IPS-NIHi7 (cell line): Measurements from ENCODE around the gene RUNX3.
A peak's percentile ranks its signal among the peaks of the same experiment; 100 is the strongest.
"Not testable (repeated sequence)": the region's sequence is repeated elsewhere in the genome, so short reads cannot be mapped to it uniquely, and the experiment has no call there.

ENCODE experiments used
- DNase-seq: peaks from one replicate; pipeline ENCODE4 v3.0.0; 2012; ENCODE audit warnings: mixed read lengths; ENCODE audit errors: extremely low spot score

RUNX3 gene

DNA sequence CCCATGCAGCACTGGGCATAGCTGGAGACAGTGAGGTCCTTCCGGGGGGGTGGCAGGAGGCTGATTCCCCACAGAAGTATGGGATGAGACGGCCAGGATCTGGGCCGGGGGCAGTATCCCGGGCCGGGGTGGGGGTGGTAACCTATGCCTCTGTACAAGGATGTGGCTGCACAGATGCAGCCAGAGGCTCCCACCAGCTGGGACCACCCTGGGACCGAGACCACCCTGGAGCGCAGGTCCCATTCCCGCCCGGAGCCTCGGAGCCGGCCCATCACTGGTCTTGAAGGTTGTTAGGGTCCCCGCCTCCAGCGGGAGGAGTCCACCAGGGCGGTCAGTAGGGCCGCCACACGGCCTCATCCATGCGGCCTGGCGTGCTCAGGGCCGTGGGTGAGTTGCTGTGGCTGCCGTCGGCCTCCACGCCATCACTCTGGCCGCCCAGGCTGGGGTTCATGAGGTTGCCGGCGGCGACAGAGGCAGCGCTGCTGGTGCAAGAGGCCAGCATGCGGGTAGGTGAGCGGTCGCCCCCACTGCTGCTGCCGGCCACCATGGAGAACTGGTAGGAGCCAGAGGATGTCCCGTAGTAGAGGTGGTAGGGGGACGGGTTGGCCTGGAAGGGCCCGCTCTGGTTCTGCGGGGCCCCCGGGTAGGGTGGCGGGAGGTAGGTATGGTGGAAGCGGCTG is 28.1 kb downstream of the RUNX3 start:
- no peak for DNase-seq

DNA sequence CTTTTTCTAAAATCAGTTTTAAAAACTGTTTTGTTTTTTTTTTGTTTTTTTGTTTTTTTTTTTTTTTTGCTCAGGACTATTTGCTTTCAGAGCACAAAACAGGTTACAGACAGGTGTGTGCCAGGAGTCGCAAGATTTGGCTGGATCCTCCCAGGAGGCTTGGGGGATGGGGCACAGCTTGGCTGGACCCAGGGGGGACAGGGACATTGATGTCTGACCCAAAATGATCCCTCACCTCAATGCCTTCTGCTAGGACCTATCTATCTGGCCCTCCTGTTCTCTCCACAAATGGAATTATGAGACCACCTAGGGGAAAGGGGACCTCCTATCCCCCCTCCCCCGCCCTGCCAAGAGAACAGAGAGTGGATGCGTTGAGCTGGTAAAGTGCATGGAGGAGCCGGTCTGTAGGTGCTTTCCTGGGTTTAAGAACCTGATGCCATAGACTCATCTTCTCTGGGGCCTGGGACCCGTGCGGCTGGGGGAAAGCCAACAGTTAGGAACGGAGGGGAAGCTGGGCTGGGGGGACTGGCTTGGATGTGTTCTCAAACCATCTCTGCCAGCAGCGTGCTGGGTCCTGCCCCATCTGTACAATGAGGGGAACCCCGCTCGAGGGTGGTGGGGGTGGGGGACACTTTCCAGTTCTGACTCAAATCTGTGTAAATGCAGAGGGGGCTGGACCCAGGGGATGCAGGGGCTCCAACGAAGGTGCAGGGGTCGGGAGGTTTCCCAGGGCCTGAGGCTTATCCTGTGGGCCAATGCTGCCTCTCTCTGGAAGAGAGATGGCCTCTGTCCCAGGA is 28.9 kb downstream of the RUNX3 start:
- no peak for DNase-seq

- DNase-seq, result no peak
Observed at GRCh38 chr1:24900486-24900849, 29.6 kb downstream of the RUNX3 start.

DNA sequence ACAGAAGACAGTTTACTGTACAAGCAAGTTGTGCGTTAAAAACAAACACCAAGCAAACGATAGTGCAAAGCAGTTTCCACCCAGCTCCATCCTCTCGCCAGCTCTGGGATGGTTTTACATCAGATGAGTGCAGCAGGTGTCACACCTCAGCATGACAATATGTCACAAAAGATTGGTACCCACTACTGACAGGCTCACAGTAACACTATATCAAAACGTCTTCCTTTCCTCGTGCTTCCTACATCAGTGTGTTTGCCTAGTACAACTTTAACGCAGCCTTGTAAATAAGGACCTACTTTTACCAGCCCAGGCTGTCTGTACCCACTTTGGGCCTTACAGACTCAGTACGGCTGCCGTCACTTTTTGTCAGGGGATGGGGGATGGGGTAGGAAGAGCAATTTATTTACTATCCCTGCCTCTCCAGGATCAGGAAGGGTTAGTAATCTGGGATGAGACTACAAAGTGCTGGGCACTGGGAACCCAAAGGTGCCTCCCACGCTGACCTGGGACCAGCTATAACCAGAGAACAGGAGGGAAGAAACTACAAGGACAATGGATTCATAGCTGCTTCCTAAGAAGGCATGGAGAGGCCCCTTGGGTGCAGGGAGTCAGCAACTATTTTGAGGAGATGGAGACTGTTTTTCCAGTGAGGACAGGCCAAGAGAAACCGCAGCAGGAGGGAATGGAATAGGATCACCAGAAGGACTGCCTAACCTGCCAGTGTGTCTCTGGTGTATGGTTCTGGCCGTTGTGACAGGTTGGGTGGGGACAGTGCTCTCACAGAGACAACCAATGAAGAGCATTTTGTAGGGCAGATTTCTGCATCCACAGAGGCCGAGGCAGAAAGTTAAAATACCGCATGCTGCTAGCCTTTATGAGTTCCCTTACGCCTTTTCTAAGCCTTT is 30.2 kb downstream of the RUNX3 start:
- DNase-seq, result no peak

- DNase-seq, result no peak
Observed at GRCh38 chr1:24898909-24899439, 31.1 kb downstream of the RUNX3 start.

DNA sequence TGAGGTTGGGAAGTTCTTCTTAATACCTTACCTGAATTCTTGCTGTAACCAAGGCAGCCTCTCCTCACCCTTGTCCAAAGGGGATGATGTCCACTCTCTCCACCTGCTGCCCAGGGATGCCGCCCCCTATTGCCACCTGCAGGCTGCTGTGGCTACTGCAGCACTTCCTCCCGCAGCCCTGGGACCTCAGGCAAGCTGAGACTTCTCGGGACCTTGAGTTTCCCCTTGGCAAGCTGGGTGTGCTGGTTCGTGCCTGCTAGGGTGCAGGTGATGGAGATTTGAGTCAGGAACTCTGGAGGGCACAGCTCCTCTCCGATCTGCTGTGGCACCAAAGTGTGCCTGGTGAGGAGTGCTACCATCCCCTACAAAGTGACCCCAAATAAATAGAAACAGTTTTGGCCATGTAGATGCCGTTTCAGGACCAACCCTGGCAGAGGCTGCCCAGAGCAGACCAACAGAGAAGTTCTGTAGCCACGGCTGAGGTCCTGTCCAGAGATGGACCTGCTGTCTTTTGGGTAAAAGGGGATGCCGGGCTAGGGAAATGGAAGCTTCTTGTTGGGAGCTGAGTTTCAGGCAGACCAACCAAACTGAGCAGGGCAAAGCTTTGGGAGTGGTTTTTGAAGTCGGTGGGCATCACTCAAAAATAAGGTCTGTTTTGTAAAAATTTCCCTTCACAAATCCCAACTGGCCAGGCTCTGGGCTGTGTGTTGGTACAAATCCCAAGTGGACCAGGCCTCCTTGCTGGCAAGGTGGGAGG is 31.7 kb downstream of the RUNX3 start:
- peak; percentile 91 for DNase-seq

DNA sequence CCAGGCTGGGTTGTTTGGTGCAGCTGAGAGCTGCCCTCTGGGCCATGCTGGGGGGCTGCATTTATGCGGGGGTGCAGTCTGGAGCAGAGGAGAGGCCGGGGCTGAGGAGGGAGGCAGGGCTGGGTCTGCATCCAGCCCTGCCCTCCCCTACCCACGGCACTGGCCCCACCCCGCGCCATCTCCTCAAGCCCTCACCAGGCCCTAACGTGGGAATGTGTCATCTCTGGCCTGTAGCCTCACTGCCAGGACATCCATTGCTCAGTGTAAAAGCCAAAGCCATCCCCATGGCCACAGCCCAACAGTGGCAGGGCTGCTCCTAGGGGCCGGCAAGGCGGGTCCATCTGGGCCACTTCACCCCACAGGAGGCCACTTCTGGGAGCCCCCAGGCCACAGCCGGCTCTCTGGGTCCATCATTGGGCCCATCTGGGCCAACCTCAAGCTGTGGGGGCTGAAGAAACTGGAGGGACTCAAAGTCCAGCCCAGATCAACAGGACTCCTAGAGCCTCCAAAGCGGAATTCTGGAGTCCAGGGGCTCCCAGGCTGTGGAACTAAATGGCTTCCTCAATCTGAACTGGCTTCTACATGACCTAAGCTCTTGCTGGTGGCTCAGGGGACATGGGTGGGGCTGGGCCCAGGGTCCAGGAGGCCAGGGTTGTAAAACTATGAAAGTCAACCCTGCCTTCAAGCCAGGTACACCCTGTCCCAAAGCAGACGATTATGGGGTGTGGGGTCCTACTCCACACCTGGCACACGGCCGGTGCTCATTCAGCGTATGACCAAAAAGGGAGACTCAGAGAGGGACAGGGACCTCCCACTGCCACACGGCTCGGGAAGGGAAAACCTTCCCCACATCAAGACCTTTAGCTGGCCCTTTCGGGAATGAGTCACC is 32.6 kb downstream of the RUNX3 start:
- no peak for DNase-seq

DNA sequence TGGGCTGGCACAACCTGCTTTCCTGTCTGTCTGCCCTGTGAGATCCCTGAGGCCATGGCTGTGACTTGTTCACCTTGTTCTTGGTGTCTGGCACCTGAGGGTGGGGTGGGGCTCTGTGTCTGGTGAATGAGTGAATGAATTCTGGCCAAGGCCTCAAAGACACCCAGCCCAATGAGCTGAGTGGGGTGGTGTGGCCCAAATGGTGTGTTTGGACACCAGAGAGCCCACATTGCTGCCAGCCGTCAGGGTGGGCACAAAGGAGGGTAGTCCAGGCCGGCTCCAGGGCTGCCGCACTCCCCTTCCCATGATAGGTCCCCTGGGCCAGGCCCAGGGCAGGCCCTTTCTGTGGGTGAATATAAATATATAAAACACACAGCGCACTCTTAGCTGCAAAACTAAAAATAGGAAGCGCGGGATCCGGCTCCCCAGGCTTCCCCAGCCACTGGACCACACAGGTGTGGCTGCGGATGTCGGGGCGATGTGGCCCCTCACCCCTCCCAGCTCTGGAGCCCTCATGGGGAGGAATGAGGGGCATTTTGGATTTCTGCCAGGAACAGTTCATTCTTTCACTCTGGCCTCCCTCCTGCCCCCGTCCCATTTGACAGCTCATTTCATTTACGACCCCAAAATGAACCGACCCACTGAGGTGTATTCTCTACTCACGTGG is 33.3 kb downstream of the RUNX3 start:
- DNase-seq, result no peak

DNA sequence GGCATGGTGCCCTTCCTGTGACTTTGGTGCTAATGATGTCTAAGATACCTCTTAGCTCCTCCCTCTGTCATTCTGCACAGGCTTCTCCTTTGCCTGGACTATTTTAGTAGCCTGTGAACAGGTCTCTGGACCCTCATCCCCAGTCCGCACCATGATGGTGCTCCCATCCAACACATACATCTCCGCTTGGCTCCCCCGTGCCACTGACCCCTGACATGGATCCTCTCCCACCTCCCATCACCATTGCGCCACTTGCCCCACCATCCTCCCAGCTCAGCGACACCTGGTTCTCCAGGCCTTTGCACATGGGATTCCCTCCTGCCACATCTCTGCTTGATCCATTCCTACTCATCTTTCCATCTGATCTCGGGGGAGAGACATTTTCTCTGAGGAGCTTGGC is 33.9 kb downstream of the RUNX3 start:
- DNase-seq, result no peak

GRCh38 chr1:24895511-24895910 is 34.6 kb downstream of the RUNX3 start:
- no peak for DNase-seq

DNA sequence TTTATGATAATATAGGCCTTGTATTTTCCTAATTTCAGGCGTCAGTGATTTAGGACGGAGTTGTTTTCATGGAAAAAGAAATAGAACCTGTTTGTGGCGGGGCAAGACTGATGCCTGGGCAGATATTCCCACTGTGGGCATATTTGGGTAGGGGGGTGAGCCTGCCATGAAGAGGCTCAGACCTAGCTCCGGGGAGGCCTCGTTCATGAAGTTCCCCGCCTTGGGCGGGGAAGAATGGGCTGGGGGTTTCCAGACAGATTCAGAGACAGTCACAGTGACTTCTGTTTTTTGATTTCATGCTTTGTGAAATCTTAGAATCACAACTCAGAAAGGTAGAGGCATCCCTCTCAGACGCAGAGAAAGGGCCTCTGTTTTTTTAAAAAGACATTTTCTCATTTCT is 36.1 kb downstream of the RUNX3 start:
- no peak for DNase-seq

DNA sequence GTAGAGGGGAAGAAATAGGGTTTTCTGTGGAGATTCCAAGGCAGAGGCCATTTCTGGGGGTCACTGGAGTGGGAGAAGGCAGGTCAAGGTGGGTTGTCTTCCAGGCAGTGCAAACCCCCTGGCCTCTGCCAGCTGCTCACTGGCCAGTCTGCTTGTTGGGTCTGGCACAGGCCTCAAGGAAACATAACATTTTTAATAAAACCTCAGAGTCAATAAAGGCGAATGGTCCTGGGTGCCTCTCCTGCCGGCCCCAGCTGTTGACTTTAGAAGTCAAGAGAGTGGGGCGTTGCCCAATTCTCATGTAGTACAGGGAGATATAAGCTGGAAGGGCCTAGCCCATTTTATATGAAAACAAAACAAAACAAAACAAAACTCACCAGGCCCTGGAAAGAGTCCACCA is 36.6 kb downstream of the RUNX3 start:
- no peak for DNase-seq

DNA sequence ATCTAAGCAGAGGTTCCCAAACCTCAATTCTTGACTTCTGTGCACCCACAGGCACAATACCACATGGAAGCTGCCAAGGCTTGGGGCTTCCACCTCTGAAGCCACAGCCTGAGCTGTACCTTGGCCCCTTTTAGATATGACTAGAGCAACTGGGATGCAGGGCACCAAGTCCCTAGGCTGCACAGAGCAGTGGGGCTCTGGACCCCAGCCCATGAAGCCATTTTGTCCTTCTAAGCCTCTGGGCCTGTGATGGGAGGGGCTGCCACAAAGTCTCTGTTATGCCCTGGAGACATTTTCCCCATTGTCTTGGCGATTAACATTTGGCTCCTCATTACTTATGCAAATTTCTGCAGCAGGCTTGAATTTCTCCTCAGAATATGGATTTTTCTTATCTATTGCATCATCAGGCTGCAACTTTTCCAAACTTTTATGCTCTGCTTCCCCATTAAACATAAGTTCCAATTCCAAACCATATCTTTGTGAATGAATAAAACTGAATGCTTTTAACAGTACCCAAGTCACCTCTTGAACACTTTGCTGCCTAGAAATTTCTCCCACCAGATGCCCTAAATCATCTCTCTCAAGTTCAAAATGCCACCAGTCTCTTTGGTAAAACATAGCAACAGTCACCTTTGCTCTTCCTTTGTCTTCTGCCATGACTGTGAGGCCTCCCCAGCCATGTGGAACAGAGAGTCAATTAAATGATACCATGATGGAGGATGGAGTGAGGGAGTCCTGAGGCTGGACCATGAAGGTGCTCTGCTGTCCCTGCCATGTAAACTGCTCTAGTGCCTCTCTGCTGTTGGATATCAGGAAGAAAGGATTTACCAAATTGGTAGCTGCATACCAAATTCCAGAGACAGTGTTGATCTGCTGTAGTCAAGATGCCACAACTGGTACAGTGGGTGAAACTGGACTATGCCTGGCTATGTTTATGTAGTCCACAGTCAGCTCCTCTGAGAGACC is 37.6 kb downstream of the RUNX3 start:
- no peak for DNase-seq

- DNase-seq, result not testable (repeated sequence)
Observed at GRCh38 chr1:24891367-24891766, 38.7 kb downstream of the RUNX3 start.

DNA sequence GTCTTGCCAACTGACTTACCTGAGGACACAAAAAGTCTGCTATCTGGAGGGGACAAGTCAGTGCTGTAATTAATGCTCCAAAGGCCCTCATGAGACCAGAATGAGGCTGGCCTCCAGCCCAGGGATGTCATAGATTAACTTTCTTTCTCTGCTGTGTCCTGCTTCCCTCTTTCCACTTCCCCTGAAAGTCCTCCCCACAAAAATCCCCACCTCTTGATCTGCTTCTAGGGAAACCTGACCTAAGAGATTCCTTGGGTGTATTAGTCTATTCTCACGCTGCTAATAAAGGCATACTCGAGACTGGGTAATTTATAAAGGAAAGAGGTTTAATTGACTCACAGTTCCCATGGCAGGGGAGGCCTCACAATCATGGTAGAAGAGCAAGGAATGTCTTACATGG is 39.2 kb downstream of the RUNX3 start:
- DNase-seq, result no peak

DNA sequence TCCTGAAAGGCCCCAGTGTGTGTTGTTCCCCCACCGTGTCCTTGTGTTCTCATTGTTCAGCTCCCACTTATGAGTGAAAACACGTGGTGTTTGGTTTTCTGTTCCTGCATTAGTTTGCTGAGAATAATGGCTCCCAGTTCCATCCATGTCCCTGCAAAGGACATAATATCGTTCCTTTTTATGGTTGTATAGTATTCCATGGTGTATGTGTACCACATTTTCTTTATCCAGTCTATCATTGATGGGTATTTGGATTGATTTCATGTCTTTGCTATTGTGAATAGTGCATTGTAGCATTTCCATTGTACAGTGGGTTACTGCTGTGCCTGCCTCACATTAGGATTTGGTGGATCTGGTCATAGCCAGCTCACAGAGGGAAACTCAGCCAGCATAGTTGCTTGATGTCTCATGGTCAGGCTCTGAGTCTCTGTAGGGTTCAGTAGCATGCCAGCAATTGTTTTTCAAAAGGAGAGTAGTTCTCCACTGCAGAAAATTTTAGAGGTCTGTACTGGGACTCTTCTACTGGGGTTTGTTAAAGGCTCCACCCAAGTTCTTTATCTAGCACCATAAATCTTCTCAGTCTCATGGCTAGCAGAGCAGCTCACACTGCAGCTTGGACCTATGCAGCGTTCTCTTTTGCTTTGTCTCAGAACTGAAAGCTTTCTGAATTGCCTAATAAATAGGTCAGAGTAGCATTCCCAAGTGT is 41.0 kb downstream of the RUNX3 start:
- no peak for DNase-seq

GRCh38 chr1:24888061-24888970 is 41.8 kb downstream of the RUNX3 start:
- DNase-seq, result no peak
